Ovary (tissue), 9 donors: ENCODE data around the gene PARN. TPM values are rescaled to one million over a fixed set of nuclear protein-coding genes. Genes with fewer than 3 reads are reported as not detected.

Source experiments
- DNase-seq, 5 donors: peaks; one replicate each; pipeline ENCODE4 v3.0.0-alpha.2; 2019 to 2020
- H3K27ac ChIP-seq, 2 donors: fragments of 200-600 bp; one replicate each; pipeline versions ENCODE4 v1.5.1 to v1.8.0; 2019 to 2022
- H3K27me3 ChIP-seq: fragments of 200-600 bp; one replicate; pipeline ENCODE4 v1.8.0; 2022
- H3K36me3 ChIP-seq: fragments of 200-600 bp; sonication (generic); one replicate; pipeline ENCODE4 v1.5.1; 2019
- H3K4me1 ChIP-seq: one replicate; pipeline ENCODE4 v1.8.1; 2013; ENCODE audit warnings: mild to moderate bottlenecking, moderate library complexity; ENCODE audit not compliant: insufficient read depth
- H3K4me3 ChIP-seq: fragments of 200-600 bp; sonication (generic); one replicate; pipeline ENCODE4 v1.5.1; 2017
- H3K9me3 ChIP-seq, 2 donors: fragments of 200-600 bp in 1 of 2; sonication (generic) in 1 of 2; one replicate each; pipeline versions ENCODE4 v1.5.1 to v1.8.1; 2013 to 2019; ENCODE audit warnings: mild to moderate bottlenecking in 1 of 2, moderate library complexity in 1 of 2
- EP300 ChIP-seq: sonication (generic); formaldehyde crosslinking; IDR thresholded peaks from one replicate; pipeline ENCODE4 v1.6.1; 2017; ENCODE audit warnings: antibody characterized with exemption
- POLR2A ChIP-seq: fragments of 450-650 bp; IDR thresholded peaks from one replicate; pipeline ENCODE4 v1.6.1; 2017; ENCODE audit warnings: antibody characterized with exemption, mild to moderate bottlenecking, moderate library complexity
- WGBS, 3 donors: extraction: QIAGEN DNeasy Blood & Tissue Kit in 1 of 3; methylation state at CpG; one replicate each; pipeline versions ENCODE4 v1.1.5 to v1.1.7; 2013 to 2017; 5-methylcytosine and 5-hydroxymethylcytosine counted together
- intact Hi-C, 4 donors: fragments of 100-400 bp; cut with DNase I; formaldehyde crosslinking; loops; one replicate each; pipeline versions ENCODE4 v1.11.0 to v1.15.1; 2022 to 2023
- polyA plus RNA-seq, 2 donors: library from polyadenylated mRNA; stranded (reverse); fragments of 200-250 nt in 1 of 2; fragments of 350-450 nt in 1 of 2; fragmentation: Illumina TruSeq in 1 of 2; extraction: RNeasy Lipid Tissue Mini Kit (QIAGEN cat#74804) in 1 of 2; gene quantifications; one replicate each; pipeline ENCODE4 v1.2.3, GENCODE V29; 2013 to 2014
- total RNA-seq, 7 donors: library from RNA; depleted of rRNA in 2 of 7; stranded (reverse); fragments of >200 nt in 2 of 7; fragmentation: NEBNext Ultra II Directional in 3 of 7; extraction: Animal tissue kit (Norgen Biotek cat#: 25700) in 3 of 7; gene quantifications; one replicate each; pipeline versions ENCODE4 v1.1.0 to v1.2.4, GENCODE V29; 2016 to 2023
- TF ChIP-seq, protein P1 (sequence below), 3 donors: fragments of 450-650 bp in 2 of 3; fragments of 200-600 bp in 1 of 3; IDR thresholded peaks; one replicate each; pipeline versions ENCODE4 v1.5.1 to v1.8.0; 2016 to 2022; ENCODE audit warnings: antibody characterized with exemption in 3 of 3, mild to moderate bottlenecking in 1 of 3
- donor health status: DM: no; HTN: no; CAD: no; lungs with moderate emphysema.
- donor health status: DM: no; HTN: no; CAD: no.
- donor health status: Bipolar disorder and iron deficiency.
- donor health status: DM: yes; HTN: yes; CAD: no.
- donor health status: DM: no; HTN: no; CAD: no.
- donor health status: DM: yes; HTN: yes; CAD: no.

PARN gene
- total and polyA plus RNA-seq, 9 donors = 19.5 to 42.0 (median 29.0) TPM

GRCh38 chr16:14560523-14560922, 69.5 kb downstream of the PARN start:
- no peaks in the 10 kb centered on the region for H3K9me3 ChIP-seq
- no peak overlapping the region for H3K27ac ChIP-seq
- H3K4me3 ChIP-seq = no peak overlapping the region
- intact Hi-C loops = no loop called here
- peaks cover under 1% of the 10 kb centered on the region for H3K4me1 ChIP-seq
- DNase-seq = no peak
- TF ChIP-seq EP300 (no peak), POLR2A (no peak)
- TF ChIP-seq, protein P1, sequence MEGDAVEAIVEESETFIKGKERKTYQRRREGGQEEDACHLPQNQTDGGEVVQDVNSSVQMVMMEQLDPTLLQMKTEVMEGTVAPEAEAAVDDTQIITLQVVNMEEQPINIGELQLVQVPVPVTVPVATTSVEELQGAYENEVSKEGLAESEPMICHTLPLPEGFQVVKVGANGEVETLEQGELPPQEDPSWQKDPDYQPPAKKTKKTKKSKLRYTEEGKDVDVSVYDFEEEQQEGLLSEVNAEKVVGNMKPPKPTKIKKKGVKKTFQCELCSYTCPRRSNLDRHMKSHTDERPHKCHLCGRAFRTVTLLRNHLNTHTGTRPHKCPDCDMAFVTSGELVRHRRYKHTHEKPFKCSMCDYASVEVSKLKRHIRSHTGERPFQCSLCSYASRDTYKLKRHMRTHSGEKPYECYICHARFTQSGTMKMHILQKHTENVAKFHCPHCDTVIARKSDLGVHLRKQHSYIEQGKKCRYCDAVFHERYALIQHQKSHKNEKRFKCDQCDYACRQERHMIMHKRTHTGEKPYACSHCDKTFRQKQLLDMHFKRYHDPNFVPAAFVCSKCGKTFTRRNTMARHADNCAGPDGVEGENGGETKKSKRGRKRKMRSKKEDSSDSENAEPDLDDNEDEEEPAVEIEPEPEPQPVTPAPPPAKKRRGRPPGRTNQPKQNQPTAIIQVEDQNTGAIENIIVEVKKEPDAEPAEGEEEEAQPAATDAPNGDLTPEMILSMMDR (IDR thresholded peaks at IDR 0.05) = no peak
- H3K36me3 ChIP-seq = no peaks in the 10 kb centered on the region
- 96 to 98% (median 97%) methylated on average over 7 of the region's 7 CpGs for WGBS, 3 donors
- no peaks in the 10 kb centered on the region for H3K27me3 ChIP-seq

DNA sequence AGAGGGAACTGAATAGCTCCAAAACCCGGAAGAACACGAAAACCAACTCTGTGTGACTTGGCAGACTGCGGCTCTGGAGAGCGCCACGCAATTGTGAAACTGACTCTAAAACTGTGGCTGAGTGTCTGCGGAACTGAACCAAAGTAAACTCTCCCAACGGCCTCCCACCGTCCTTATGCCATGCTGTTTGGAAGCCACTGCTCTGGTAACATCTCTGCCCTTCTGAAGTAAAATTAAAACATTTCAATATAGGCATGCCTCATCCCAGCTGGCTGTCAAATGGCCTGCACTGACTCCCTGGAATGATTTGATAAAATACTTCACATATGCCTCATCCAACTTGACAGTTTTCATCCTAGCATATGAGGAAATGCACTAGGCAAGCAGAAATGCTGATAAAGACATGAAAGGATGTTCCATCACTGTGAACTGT, 70.2 kb downstream of the PARN start:
- Histone ChIP-seq H3K4me1 (no peaks in the 10 kb centered on the region), H3K27ac (no peak overlapping the region), H3K4me3 (no peak overlapping the region), H3K27me3 (no peaks in the 10 kb centered on the region), H3K36me3 (no peaks in the 10 kb centered on the region), H3K9me3 (no peaks in the 10 kb centered on the region)
- 90 to 95% (median 94%) methylated on average over 8 of the region's 8 CpGs for WGBS, 3 donors
- TF ChIP-seq POLR2A = no peak
- TF ChIP-seq, protein P1 (IDR thresholded peaks at IDR 0.05) = no peak
- no peak for TF ChIP-seq EP300
- intact Hi-C loops = no loop called here
- DNase-seq = no peak

- no peak for DNase-seq
- H3K4me1 ChIP-seq = no peaks in the 10 kb centered on the region
- H3K27ac ChIP-seq = no peak overlapping the region
- no peaks in the 10 kb centered on the region for H3K27me3 ChIP-seq
- WGBS, 3 donors = 43 to 55% (median 51%) methylated on average over 4 of the region's 4 CpGs
- no peak overlapping the region for H3K4me3 ChIP-seq
- TF ChIP-seq POLR2A = no peak
- no peak for TF ChIP-seq EP300
- TF ChIP-seq, protein P1 (IDR thresholded peaks at IDR 0.05) = no peak
- H3K36me3 ChIP-seq = no peaks in the 10 kb centered on the region
- H3K9me3 ChIP-seq = no peaks in the 10 kb centered on the region
- intact Hi-C loops = no loop called here
Observed at GRCh38 chr16:14553447-14553846, 76.6 kb downstream of the PARN start.

DNA sequence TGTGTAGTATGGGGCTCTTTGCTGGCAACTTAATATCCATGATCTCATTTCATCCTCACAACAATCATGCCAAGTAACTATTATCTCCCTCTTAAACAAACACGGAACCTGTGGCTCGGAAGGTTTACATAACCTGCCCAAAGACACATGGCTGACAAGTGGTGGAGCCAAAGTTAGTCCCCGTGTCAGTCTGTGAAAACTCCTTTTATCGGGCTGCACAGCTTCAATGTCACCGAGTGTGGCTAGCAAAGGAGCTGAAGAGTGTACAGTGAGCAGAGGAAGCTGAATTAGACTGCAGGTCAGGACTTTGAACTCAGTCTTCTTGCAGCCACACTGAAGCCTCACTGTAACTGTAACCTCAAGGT, 80.3 kb downstream of the PARN start:
- Histone ChIP-seq H3K27ac (no peak overlapping the region), H3K4me3 (no peak overlapping the region), H3K9me3 (no peaks in the 10 kb centered on the region), H3K4me1 (peaks cover 3% of the 10 kb centered on the region), H3K27me3 (no peaks in the 10 kb centered on the region), H3K36me3 (no peaks in the 10 kb centered on the region)
- no peak for DNase-seq
- intact Hi-C loops = loop anchor here in 1 of 4 donors (10.0 kb wide), 1 partner anchor 55 kb away; no protein-coding TSS in a partner anchor
- 74 to 81% (median 75%) methylated on average over 5 of the region's 5 CpGs for WGBS, 3 donors
- TF ChIP-seq POLR2A (no peak), EP300 (no peak)
- TF ChIP-seq, protein P1 (IDR thresholded peaks at IDR 0.05) = no peak
